T-helper 2 cell treated with Interferon-gamma antibody and Interleukin-4, amounts not matched to agents 5 μg/mL and 100 μg/mL, for 36 hours (primary cell): ENCODE data around the gene MYL10.
A peak's percentile ranks its signal among the peaks of the same experiment; 100 is the strongest.
"Not testable (repeated sequence)": the region's sequence is repeated elsewhere in the genome, so short reads cannot be mapped to it uniquely, and the experiment has no call there.

Experiments
- DNase-seq: peaks from one replicate; pipeline ENCODE4 v3.0.0; 2021; ENCODE audit warnings: low spot score
- H3K27ac Mint-ChIP-seq: one replicate; pipeline ENCODE4 v1.8.0; 2021; ENCODE audit warnings: mild to moderate bottlenecking, mixed read lengths
- H3K27me3 Mint-ChIP-seq: one replicate; pipeline ENCODE4 v1.8.0; 2021; ENCODE audit warnings: low read depth, mixed read lengths
- H3K36me3 Mint-ChIP-seq: one replicate; pipeline ENCODE4 v1.8.0; 2021; ENCODE audit warnings: low read depth, mixed read lengths
- H3K4me1 Mint-ChIP-seq: one replicate; pipeline ENCODE4 v1.8.0; 2021; ENCODE audit warnings: low read depth, mixed read lengths
- H3K4me3 Mint-ChIP-seq: one replicate; pipeline ENCODE4 v1.8.0; 2022; ENCODE audit warnings: mild to moderate bottlenecking, moderate library complexity, mixed read lengths
- H3K9me3 Mint-ChIP-seq: one replicate; pipeline ENCODE4 v1.8.0; 2021; ENCODE audit warnings: mixed read lengths

The MYL10 gene

DNA sequence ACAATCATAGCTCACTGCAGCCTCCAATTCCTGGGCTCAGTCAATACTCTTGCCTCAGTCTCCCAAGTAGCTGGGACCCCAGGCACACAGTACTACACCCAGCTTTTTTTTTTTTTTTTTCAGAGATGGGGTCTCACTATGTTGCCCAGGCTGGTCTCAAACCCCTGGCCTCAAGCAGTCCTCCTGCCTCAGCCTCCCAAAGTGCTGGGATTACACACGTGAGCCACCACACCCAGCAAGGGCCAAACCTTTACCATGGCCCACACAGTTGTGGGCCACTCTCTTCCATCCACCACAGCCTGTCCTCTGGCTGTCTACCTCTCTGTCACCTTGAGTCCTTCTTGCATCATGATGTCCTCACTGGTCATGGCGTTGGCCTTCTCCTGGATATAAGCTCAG is 24.2 kb downstream of the MYL10 start:
- not testable (repeated sequence) for H3K36me3 Mint-ChIP-seq, H3K9me3 Mint-ChIP-seq, H3K4me3 Mint-ChIP-seq, H3K27ac Mint-ChIP-seq, H3K4me1 Mint-ChIP-seq, H3K27me3 Mint-ChIP-seq, DNase-seq

DNA sequence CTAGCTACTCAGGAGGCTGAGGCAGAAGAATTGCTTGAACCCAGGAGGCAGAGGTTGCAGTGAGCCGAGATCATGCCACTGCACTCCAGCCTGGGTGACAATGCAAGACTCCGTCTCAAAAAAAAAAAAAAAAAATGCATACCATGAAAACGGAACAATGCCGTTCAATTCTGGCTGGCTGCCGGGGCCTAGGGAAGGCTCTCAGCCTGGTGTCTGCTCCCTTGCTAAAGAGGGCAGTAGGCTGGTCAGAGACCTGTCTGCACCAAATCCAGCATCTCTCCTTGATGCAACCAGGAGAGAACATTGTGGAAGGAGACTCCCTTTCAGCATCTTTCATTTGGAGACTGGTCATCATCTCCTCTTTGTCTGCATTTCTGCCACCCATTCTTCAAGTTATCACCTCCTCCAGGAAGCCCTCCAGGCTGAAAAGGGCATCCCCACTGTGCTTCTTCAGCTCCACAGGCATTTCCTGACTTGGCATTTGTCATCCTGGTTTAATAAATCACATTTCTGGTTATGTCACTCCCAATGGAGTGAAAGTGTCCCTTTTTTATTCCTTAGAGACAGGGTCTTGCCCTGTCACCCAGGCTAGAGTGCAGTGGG is 24.7 kb downstream of the MYL10 start:
- H3K36me3 Mint-ChIP-seq = no peaks in the 10 kb centered on the region
- no peaks in the 10 kb centered on the region for H3K27me3 Mint-ChIP-seq
- H3K4me3 Mint-ChIP-seq = no peak overlapping the region
- no peak for DNase-seq
- no peak overlapping the region for H3K27ac Mint-ChIP-seq
- no peaks in the 10 kb centered on the region for H3K4me1 Mint-ChIP-seq
- no peaks in the 10 kb centered on the region for H3K9me3 Mint-ChIP-seq

DNA sequence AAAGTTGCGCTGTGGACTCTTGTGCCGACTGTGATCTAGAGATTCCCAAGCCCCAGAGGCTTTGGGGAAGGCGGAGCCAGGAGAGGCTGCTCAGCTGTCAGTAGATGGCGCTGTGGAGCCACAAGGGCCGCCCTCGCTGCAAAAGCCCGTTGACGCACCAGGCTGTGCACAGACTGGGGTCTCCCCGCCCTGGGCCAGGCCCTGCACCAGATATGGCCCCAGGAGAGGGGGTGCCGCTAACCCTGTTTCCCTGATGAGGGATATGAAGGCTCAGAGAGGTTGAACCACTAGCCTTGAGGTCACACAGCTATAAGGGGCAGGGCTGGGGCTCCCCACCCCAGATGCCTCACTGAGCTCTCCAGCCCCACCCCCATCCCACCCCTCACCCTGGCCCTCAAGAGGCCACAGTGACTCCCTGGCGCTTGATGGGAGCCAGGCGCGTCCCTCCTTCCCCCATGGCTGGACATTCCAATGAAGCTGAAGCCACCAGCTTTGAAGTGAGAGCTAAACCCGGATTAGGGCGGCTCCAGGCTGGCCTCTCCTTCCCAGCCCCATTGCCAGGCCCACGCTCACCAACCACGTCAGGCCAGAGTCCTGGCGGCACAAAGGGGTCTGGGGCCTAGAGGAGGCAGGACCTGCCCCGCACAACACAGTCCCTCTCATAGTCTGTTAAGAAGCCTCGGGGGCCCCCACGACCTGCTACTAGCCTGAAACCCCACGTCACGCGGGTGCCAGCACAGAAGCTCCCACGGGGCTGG is 26.4 kb downstream of the MYL10 start:
- peak; percentile 47 for DNase-seq

DNA sequence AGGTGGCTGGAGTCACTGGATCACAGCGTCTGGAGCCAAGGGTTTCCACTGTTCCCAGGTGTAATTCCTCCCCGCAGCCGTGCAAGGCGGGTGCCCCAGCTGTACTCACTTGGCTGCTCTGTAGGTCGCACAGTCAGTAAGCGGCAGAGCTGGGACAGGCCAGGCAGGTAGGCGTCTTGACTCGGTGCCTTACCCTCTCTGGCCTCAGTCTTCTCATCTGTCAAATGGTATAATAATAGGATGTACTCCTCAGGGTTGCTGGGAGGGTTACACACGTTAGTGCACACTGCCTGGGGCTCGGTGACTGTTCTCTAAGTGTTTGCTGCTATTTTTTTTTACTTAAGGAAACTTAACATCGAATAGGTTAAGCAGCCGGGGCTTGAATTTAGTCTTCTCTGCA is 27.0 kb downstream of the MYL10 start:
- H3K27ac Mint-ChIP-seq = no peak overlapping the region
- no peak for DNase-seq
- no peaks in the 10 kb centered on the region for H3K4me1 Mint-ChIP-seq
- H3K36me3 Mint-ChIP-seq = no peaks in the 10 kb centered on the region
- H3K4me3 Mint-ChIP-seq = no peak overlapping the region
- no peaks in the 10 kb centered on the region for H3K27me3 Mint-ChIP-seq
- H3K9me3 Mint-ChIP-seq = no peaks in the 10 kb centered on the region

More for the DNA sequence above, 26.4 kb downstream of the MYL10 start:
- no peak overlapping the region for H3K27ac Mint-ChIP-seq
- H3K36me3 Mint-ChIP-seq = no peaks in the 10 kb centered on the region
- H3K4me3 Mint-ChIP-seq = no peak overlapping the region
- H3K4me1 Mint-ChIP-seq = no peaks in the 10 kb centered on the region
- H3K27me3 Mint-ChIP-seq = no peaks in the 10 kb centered on the region
- H3K9me3 Mint-ChIP-seq = no peaks in the 10 kb centered on the region

DNA sequence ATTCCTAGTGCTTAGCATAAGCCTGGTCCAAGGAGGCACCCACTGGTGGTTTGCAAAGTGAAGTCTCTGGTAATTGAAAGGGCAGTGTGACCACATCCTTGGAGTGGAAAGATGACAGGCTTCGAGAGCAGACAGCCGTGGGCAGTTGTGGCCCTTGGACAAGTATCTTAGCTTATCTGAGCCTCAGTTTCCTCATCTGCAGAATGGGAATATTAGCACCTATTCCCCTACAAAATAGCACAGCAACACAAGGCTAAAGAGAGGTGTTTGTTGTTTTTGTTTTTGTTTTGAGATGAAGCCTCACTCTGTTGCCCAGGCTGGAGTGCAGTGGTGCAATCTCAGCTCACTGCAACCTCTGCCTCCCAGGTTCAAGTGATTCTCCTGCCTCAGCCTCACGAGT is 29.3 kb downstream of the MYL10 start:
- Mint-ChIP-seq H3K36me3 (no peaks in the 10 kb centered on the region), H3K9me3 (no peaks in the 10 kb centered on the region), H3K27ac (no peak overlapping the region), H3K27me3 (peaks cover 2% of the 10 kb centered on the region), H3K4me3 (no peak overlapping the region), H3K4me1 (no peaks in the 10 kb centered on the region)
- DNase-seq = no peak

DNA sequence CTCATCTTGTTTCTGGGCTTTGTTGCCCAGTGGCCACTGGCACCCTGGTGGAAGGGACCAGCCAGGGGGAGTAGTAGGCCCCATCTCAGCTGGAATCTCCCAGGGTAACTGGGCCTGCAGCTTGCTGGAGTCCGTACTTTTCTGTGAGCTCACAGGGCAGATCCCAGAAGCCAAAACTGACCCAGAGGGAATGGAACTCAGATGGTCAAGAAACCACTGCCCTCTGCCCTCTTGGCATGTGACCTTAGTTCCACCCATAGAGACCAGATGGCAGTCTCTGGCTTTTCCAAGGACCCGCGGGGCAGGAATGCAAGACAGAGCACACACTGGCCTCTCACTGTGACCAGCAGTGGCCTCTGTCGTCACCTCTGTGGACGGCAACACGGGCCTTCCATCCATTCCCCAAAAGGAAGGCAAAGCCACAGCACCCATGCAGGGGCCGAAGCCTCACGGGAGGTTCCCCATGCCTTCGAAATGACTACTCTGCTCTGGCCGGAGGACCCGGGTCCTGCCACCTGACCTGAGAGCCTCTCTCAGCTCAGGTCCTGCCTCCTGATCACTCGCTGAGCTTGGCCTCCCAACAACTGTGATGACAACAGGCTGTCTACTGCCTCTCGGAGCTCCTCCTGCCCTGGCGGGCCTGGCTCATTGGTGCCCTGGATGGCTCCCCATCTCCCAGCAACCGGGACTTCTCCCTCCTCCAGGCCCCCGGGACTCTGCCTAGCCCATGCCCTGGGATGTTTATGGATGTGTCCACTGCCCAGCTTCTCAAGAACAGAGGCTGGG is 29.9 kb downstream of the MYL10 start:
- Mint-ChIP-seq H3K9me3 (no peaks in the 10 kb centered on the region), H3K27ac (no peak overlapping the region), H3K27me3 (peaks cover 2% of the 10 kb centered on the region), H3K4me3 (no peak overlapping the region), H3K4me1 (no peaks in the 10 kb centered on the region), H3K36me3 (no peaks in the 10 kb centered on the region)
- DNase-seq = no peak

DNA sequence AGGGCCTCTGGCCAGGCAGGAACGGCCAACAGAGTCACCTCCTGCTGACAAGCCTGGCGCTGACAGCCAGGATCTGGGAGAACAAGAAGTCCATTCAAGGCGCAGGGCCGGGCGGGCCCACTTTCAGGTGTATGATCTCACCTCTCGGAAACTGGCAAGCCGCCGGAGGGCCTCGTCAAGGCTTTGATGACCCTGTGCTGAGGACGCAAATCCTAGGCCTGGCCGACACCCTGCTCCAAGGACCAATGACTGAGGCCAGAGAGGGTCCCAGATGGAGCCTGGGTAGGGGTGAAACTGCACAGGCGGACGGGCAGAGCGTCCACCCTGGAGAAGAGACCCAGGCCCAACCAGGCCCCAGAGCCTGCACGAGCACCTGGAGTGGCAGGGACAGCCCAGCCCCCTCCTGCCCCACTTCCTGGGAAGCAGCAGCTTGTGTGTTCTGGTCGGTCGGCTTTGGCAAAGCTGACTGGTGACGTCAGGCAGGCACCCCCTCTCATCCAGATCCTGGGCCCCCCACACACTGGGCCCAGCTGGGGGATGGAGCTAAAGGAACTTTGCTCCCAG is 30.6 kb downstream of the MYL10 start:
- Mint-ChIP-seq H3K36me3 (no peaks in the 10 kb centered on the region), H3K4me1 (no peaks in the 10 kb centered on the region), H3K27me3 (peaks cover 2% of the 10 kb centered on the region), H3K27ac (no peak overlapping the region), H3K4me3 (no peak overlapping the region), H3K9me3 (no peaks in the 10 kb centered on the region)
- DNase-seq = no peak

DNA sequence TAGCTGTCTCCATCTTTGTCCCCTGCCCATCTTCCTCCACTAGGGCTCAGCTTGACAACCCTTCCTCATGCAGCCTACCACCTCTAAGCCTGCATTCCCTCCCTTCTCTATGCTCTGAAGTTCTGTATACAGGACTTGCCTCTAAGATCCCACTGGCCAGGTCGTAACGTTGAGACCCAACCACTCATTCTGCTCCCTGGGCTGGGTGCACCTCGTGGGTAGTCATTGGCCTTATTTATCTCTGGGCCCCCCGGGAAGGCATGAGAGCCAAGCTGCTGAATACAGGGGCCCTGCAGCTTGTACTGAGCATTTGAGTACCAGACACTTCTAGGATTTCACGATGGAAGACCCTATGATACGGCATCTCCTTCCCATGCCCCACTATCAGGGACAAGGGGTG is 31.2 kb downstream of the MYL10 start:
- no peak for DNase-seq
- Mint-ChIP-seq H3K27ac (no peak overlapping the region), H3K27me3 (peaks cover 2% of the 10 kb centered on the region), H3K4me1 (no peaks in the 10 kb centered on the region), H3K4me3 (no peak overlapping the region), H3K36me3 (no peaks in the 10 kb centered on the region), H3K9me3 (no peaks in the 10 kb centered on the region)

DNA sequence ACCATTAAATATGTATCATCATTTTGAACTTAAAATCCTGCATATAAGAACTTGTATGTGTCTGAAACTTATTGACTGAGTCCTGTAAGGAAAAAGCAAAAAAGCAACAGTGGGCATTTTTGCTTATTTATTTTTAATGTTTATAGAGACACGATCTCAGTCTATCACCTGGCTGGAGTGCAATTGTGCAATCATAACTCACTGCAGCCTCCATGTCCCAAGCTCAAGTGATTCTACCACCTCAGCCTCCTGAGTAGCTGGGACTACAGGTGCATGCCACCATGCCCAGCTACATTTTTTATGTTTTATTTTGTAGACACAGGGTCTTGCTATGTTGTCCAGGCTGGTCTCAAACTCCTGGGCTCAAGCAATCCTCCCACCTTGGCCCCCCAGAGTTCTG is 32.2 kb downstream of the MYL10 start:
- no peak overlapping the region for H3K4me3 Mint-ChIP-seq
- peaks cover 2% of the 10 kb centered on the region for H3K27me3 Mint-ChIP-seq
- H3K4me1 Mint-ChIP-seq = no peaks in the 10 kb centered on the region
- H3K27ac Mint-ChIP-seq = no peak overlapping the region
- H3K36me3 Mint-ChIP-seq = no peaks in the 10 kb centered on the region
- no peak for DNase-seq
- no peaks in the 10 kb centered on the region for H3K9me3 Mint-ChIP-seq

DNA sequence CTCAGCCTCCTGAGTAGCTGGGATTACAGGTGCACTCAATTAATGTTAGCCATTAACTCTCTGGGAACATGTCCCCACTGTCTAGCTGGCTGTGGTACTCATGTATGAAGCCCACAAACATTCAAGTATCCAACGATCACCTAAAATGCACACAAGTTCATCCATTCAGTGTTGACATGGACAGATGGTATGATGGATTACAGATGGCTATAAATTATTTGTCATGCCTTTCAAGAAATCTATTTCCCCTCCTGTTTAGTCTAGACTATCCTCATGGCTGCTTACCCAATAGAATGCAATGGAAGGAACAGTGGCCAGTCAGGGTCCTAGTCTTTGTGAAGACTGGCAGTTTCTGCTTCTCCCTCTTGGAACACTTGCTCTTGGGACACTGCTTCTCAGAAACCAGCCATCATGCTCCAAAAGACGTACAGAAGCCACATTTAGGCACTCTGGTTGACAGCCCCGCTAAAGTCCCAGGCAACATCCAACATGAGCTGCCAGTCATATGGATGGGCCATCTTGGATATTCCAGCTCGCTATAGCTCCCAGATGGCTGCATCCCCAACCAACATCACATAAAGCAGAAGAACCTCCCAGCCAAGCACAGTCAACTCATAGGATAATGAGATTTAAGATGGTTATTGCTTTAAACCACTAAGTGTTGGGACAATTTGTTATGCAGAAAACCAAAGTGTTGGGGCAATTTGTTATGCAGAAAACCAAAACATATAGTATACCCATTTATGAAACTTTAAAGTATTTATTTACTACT is 33.1 kb downstream of the MYL10 start:
- no peaks in the 10 kb centered on the region for H3K36me3 Mint-ChIP-seq
- no peak overlapping the region for H3K27ac Mint-ChIP-seq
- no peaks in the 10 kb centered on the region for H3K9me3 Mint-ChIP-seq
- H3K4me3 Mint-ChIP-seq = no peak overlapping the region
- no peaks in the 10 kb centered on the region for H3K4me1 Mint-ChIP-seq
- peaks cover 2% of the 10 kb centered on the region for H3K27me3 Mint-ChIP-seq
- no peak for DNase-seq

DNA sequence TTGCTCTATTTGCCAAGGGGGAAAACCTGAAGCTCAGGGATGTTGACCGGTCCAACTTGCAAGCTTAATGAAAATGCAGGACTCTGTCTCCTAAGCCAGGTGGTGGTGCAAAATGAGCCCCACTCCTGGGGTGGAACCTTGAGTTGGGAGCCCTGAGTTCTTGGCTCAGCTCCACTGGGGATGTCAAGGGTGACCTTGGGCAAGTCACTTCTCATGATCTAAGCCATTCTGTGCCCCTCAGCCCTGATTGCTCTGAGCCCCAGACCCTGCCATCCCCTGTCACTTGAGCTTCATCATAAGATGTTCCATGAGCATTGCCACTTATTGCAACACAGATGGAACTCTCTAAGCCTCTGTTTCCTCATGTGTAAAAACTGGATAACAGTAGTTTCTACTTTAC is 33.9 kb downstream of the MYL10 start:
- Mint-ChIP-seq H3K36me3 (no peaks in the 10 kb centered on the region), H3K27me3 (peaks cover 2% of the 10 kb centered on the region), H3K4me3 (no peak overlapping the region), H3K9me3 (no peaks in the 10 kb centered on the region), H3K27ac (no peak overlapping the region), H3K4me1 (no peaks in the 10 kb centered on the region)
- DNase-seq = no peak

DNA sequence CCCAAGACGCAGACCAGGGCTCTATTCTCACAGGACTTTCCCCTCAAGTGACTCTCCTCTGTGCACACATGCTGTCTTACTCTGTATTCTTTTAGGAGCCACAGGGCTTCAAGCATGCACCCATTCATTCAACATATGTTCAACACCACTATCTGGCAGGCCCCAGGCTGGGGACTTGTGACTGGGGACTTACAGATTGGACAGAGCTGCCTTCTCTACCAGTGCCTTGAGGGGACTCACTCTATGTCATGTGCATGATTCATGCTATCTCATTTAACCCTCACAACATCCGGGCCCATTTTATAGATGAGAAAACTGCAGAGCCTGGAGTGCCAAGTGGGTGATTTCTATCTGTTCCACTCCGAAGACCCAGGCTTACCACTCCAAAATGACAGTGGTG is 34.3 kb downstream of the MYL10 start:
- DNase-seq = no peak
- H3K9me3 Mint-ChIP-seq = no peaks in the 10 kb centered on the region
- no peaks in the 10 kb centered on the region for H3K4me1 Mint-ChIP-seq
- no peak overlapping the region for H3K27ac Mint-ChIP-seq
- H3K27me3 Mint-ChIP-seq = peaks cover 2% of the 10 kb centered on the region
- no peak overlapping the region for H3K4me3 Mint-ChIP-seq
- H3K36me3 Mint-ChIP-seq = no peaks in the 10 kb centered on the region

DNA sequence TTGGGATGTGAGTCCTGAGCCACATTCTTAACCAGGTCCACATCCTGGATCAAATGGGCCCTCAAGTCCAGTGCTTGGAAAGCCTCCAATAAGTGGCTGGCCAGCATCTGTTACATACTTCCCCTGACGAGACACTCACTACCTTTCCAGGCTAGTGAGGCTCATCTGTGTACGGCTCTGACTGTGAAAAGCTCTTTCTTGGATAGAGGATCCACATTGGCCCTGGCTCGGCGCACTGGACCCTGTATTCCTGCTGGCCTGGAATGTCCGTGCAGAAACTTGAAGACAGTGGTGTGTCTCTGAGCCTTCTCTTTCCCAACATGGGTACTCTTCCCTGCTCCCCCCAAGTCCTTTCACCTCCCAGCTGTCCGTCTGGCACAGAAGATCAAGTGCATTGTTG is 35.5 kb downstream of the MYL10 start:
- H3K9me3 Mint-ChIP-seq = no peaks in the 10 kb centered on the region
- H3K36me3 Mint-ChIP-seq = no peaks in the 10 kb centered on the region
- no peak for DNase-seq
- H3K4me3 Mint-ChIP-seq = no peak overlapping the region
- no peaks in the 10 kb centered on the region for H3K4me1 Mint-ChIP-seq
- H3K27me3 Mint-ChIP-seq = peaks cover 2% of the 10 kb centered on the region
- no peak overlapping the region for H3K27ac Mint-ChIP-seq
